Keratinocyte (primary cell): ENCODE measurements around the gene EVL.

Experiments
- EZH2 ChIP-seq: IDR thresholded peaks from one replicate; pipeline ENCODE4 v1.6.1; 2012; ENCODE audit warnings: inconsistent platforms, mild to moderate bottlenecking, low read length, moderate library complexity
- TF ChIP-seq, protein P1 (sequence below), 3 experiments: IDR thresholded peaks in 1 of 3; conservative IDR thresholded peaks in 1 of 3; optimal IDR thresholded peaks in 1 of 3; 2 replicates in 2 of 3; 3 replicates in 1 of 3; pipeline versions ENCODE3 to v1.5.1; 2011; ENCODE audit warnings: low read length in 3 of 3, mild to moderate bottlenecking in 3 of 3, moderate library complexity in 2 of 3, control low read depth in 1 of 3, inconsistent platforms in 1 of 3; ENCODE audit not compliant: insufficient read depth in 2 of 3; ENCODE audit errors: extremely low read depth in 1 of 3

DNA sequence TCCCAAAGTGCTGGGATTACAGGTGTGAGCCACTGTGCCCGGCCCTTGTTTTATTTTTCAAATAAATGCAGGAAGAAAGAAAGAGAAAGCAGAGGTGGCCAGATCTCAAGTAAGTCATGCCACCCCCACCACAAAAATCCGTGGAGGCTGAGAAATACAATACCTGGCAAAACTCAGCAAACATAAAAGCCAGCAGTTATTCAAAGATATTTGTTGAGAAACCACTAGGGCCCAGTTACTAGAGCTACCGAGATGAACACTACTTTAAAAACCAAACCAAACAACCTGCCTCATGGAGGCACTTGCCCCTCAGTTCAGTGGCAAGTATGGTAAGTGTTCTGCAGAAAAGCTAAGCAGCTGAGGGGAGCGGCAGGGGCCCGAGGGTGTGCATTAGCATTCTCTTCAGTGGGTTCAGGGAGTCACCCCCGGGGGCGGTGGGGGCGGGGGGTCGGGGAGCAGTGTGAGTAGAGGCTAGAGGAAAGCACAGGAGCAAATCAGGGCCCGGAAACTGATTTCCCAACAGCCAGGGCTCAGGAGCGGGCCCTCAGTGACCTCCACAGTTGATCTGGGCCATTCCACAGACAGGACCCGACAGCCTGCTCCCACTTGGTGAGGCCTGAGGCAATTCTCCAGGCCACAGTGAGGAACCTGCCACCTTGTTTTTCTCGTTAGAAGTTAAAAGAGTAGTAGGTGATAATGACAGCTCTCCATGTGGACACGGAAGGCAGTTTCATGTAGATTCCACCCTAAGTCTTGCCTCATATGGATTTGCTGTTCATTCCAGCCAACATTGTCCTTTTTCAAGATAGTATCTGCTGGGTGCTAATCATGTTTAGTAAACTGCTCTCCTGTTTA is 8.6 kb downstream of the EVL start:
- TF ChIP-seq, protein P1, sequence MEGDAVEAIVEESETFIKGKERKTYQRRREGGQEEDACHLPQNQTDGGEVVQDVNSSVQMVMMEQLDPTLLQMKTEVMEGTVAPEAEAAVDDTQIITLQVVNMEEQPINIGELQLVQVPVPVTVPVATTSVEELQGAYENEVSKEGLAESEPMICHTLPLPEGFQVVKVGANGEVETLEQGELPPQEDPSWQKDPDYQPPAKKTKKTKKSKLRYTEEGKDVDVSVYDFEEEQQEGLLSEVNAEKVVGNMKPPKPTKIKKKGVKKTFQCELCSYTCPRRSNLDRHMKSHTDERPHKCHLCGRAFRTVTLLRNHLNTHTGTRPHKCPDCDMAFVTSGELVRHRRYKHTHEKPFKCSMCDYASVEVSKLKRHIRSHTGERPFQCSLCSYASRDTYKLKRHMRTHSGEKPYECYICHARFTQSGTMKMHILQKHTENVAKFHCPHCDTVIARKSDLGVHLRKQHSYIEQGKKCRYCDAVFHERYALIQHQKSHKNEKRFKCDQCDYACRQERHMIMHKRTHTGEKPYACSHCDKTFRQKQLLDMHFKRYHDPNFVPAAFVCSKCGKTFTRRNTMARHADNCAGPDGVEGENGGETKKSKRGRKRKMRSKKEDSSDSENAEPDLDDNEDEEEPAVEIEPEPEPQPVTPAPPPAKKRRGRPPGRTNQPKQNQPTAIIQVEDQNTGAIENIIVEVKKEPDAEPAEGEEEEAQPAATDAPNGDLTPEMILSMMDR (optimal IDR thresholded peaks at IDR 0.05 in 1 of 3, IDR thresholded peaks at IDR 0.05 in 1 of 3, conservative IDR thresholded peaks at IDR 0.05 in 1 of 3; ENCODE audit: extremely low read depth in 1 of 3, insufficient read depth in 2 of 3, low read length in 3 of 3) = no peak
- no peak for TF ChIP-seq EZH2
